Subcutaneous adipose tissue (tissue), 4 donors: ENCODE data around the gene HOXA5. TPM values are rescaled to one million over a fixed set of nuclear protein-coding genes. Genes with fewer than 3 reads are reported as not detected.

Experiments used
- total RNA-seq, 4 donors: library from RNA; depleted of rRNA; stranded (reverse); fragments of >200 nt; gene quantifications; one replicate each; pipeline ENCODE4 v1.1.0, GENCODE V29; 2016
- TF ChIP-seq, protein P1 (sequence below): fragments of 450-650 bp; IDR thresholded peaks from one replicate; pipeline ENCODE4 v1.5.1; 2016; ENCODE audit warnings: low read depth, mild to moderate bottlenecking, control low read depth, antibody characterized with exemption, moderate library complexity

HOXA5 gene
- total RNA-seq, 4 donors from 2014 or later = 2.9 to 6.4 (median 4.7) TPM

DNA sequence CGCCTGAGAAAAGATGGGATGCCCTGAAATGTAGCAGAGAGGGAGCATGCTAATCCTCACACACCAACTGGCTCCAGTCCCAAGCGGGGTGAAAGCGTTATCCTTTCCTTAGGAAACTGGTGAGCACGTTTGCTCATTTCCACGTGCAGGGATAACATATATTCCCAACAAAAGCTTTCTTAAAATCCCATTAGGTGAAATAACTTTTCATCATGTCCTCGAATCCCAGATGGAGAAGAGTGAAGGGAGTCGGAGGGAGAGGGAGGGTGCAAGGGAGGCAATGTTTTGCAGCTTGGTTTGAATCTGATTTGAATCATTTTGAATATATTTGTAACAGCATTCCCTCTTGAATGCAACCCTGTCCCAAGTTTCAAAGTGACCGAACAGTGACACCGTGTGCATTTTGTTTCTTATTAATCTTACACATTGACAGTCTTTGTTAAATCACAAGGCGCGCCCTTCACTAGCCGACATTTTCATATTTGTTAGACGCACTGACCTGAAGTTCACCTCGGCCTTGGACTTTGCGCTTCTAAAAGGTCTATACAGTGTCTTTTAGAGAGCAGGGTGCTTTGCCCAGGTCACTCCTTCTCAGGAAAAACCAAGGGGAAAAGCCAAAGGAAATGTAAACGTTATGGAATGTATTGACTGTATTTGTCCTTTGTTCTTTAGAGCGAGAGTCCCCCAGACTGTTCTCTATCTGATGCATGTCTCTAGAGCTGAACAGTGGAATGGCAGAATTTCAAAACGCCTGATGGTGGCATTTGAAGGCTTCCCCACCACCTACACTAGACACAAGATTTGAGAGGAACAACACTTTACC lies 9.9 kb downstream of the HOXA5 start:
- TF ChIP-seq, protein P1, sequence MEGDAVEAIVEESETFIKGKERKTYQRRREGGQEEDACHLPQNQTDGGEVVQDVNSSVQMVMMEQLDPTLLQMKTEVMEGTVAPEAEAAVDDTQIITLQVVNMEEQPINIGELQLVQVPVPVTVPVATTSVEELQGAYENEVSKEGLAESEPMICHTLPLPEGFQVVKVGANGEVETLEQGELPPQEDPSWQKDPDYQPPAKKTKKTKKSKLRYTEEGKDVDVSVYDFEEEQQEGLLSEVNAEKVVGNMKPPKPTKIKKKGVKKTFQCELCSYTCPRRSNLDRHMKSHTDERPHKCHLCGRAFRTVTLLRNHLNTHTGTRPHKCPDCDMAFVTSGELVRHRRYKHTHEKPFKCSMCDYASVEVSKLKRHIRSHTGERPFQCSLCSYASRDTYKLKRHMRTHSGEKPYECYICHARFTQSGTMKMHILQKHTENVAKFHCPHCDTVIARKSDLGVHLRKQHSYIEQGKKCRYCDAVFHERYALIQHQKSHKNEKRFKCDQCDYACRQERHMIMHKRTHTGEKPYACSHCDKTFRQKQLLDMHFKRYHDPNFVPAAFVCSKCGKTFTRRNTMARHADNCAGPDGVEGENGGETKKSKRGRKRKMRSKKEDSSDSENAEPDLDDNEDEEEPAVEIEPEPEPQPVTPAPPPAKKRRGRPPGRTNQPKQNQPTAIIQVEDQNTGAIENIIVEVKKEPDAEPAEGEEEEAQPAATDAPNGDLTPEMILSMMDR = no peak

DNA sequence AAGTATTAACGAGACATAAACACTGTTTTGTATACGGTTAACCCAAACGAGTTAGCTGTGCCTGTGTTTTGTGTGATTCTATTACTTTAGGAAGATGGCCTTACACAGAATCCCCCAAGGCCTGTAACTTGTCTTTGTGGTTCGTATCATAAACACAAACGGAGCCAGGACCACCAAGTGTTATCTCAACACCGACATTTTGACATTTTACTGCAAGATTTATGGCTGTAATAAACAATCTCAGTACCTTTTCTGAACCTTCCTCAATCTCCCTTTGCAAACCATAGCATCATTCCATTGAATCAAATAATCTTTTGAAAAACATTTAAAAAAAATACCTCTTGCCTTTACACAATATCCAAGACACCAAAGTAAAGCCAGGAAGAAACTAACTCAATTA lies 10.5 kb downstream of the HOXA5 start:
- TF ChIP-seq, protein P1 = no peak

DNA sequence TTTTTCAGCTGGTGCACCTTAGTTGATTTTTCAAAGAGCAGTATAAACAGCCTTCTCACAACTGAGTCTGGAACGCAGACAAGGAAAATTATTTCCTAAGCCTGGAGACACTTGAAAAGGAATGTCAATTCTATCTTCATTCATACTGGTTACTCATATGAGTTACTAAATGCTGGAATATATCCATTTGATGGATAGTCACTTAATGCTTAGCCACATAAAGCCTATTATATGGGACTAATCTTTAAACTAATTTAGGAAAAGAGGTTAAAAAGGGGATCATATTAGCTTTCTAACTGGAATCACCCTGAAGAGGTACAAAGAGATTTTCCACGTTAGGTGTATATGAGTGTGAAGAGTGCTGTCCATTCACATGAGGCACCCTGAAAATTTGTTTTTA lies 11.3 kb downstream of the HOXA5 start:
- TF ChIP-seq, protein P1 = no peak

DNA sequence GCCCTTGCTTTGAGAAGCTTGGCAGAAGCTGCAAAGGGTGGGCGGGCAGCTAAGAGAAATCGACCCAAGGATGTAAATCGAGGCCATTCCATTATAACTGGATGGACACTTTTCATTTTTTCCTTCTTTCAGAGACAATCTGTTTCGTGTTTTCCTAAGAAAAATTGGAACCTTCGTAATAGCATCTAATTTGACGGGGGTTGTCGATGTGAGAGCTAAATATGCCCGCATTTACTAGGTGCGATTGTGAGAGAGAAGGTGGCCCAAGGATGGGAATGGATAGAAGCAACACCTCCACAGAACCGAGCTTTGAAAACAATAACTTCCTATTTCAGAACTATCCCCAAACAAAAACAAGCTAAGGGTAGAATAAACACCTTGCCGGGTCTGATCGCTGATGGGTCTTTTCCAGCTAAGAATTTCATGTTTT lies 12.1 kb downstream of the HOXA5 start:
- TF ChIP-seq, protein P1 = no peak

DNA sequence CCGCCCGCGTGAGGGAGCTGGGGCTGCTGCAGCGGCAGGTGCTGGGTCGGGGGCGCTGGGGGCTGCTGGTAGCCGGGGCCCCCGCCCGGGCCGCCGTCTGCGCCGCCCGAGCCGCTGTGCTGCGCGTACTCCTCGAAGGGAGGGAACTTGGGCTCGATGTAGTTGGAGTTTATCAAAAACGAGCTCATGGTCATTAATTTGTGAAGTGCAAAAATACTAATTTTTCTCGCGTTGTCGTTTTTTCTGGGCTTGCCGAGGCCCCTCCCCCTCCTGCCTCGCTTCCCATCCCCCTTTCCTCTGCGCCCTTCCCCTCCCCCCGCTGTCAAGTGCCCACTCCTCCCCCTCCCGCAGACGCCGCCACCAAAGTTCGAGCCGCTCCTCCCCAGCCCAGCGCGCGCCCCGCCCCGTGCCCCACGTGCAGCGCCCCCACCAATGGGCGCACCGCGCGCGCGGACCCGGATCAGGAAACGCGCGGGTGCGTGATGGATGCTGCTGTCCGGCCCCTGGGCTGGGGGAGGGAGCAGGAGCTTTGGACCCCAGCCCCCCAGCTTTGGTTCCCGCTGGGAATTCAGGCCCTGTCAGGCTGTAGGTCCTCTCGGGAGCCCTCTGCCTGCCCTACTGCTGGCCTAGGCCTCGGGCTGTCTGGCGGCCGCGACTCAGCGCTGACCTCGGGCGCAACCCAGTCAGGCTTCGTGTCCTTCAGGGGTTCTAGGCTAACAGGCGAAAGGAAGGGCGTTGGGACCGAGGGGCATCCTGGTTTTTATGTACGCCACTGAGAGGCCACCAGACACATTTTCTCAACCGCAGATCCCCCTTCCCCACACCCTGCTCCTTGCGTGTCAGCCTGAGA lies 12.7 kb downstream of the HOXA5 start, which contains the start of gene HOXA4:
TSS of gene HOXA4 (minus strand) at position 218 of the 850 bp plus-strand sequence. CDS start at position 194, 24 bp downstream.
- TF ChIP-seq, protein P1 = no peak

DNA sequence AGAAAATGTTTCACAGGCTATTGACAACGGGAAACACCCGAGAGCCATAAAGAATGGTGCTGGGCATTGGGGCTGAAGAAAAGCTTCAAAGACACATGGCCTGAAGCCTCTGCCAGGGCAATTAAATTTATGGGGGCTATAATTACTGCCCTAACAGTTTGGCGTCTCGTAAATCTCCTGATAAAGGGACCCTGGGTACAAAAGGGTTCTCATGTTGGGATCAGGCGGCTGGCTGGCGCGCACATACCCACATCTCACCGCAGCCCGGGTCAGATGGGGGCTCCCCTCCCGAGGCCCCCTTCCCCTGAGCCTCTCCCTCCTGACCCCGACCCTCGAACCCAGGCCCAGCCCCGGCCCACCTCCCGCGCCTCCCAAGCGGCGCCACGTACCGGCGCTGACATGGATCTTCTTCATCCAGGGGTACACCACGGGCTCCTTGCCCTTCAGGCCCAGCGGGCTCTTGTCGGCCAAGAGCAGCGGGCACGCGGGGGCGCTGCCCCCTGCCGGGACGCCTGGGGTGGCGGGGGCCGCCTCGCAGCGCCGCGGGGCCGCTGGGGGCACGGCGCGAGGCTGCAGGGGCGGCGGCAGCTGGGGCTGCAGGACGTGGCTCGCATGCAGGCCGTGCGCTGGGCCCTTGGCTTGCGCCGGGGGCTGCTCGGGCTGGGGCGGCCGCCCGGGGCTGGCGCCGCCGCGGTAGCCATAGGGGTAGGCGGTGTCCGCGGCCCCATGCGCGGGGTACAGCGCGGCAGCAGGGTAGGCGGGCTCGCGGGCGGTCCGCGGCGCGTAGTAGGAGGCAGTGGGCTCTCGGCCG lies 13.5 kb downstream of the HOXA5 start:
- TF ChIP-seq, protein P1 = no peak
